ENCODE results near the gene PIGW.

DNA sequence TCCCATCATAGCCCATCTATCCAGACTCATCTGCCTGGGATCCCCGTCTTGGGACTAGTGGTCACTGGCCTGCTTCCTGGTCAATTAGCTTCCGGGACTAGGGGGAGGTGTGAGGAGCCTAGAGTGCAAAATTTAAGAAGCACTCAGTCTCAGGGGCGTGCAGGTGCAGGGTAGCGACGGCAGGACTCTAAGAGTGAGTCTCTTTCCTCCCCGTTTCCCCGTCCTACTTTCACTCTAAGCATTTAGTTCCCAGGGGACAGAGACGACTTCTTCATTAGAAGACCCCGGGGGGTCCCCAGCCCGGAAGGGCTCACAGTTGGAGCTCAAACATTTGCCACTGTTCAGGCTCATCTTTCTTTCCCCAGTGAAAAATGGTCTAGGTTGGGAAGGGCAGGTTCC lies 49.0 kb upstream of the PIGW start:
- TF ChIP-seq POLR2A (IDR thresholded peaks at IDR 0.05) (no peak), CTCF (IDR thresholded peaks at IDR 0.05) (no peak)
